K562 (cell line): ENCODE data around the gene PSD2. TPM values are rescaled to one million over a fixed set of nuclear protein-coding genes. Genes with fewer than 3 reads are reported as not detected.

Experiments used
- ATAC-seq: fragments of 200-7000 bp; cut with Tn5 transposase; 3 replicates; pipeline ENCODE4 v1.9.1; 2020; ENCODE audit warnings: moderate library complexity
- BruUV-seq: library from RNA; stranded (reverse); fragments of 400-500 nt; replicated peaks from 2 replicates; lab custom pipeline; 2021; lab: Mats Ljungman, UMichigan
- CTCF ChIA-PET: fragments of 300-600 bp; formaldehyde crosslinking; extraction: SDS; loops from one replicate; lab custom pipeline; 2021; ENCODE audit warnings: low intra/inter-chr PET ratio; lab: Yijun Ruan, JAX
- POLR2A ChIA-PET: fragments of 300-600, 350-650 bp; sonication (Branson Sonifier 250); formaldehyde crosslinking; extraction: SDS; loops from one replicate; lab custom pipeline; 2021; ENCODE audit warnings: antibody characterized with exemption, inconsistent platforms; lab: Yijun Ruan, JAX
- DNase-seq, 4 experiments: peaks; one replicate each; pipeline versions ENCODE4 v3.0.0 to v3.0.0-alpha.2; 2011 to 2018; ENCODE audit warnings: low spot score in 3 of 4, mixed read lengths in 3 of 4; ENCODE audit errors: extremely low read depth in 1 of 4
- FAIRE-seq: peaks from 2 replicates; lab custom pipeline; 2011; peaks lifted over from hg19 to GRCh38; lab: Jason Lieb, UNC
- H2AFZ ChIP-seq: 2 replicates; pipeline ENCODE4 v1.6.0; 2011; ENCODE audit warnings: low read depth, low read length, control low read depth, inconsistent platforms
- H3K27ac ChIP-seq: fragments of 200-600 bp; 3 replicates; pipeline ENCODE4 v1.8.0; 2011; ENCODE audit warnings: low read depth, mild to moderate bottlenecking, control low read depth, inconsistent platforms, low read length, moderate library complexity, mixed read lengths; ENCODE audit errors: extremely low read depth
- H3K27me3 ChIP-seq, 2 experiments: fragments of 300-600 bp in 1 of 2; 2 replicates in 1 of 2; 3 replicates in 1 of 2; pipeline versions ENCODE4 v1.6.0 to v1.8.0; 2011; ENCODE audit warnings: inconsistent platforms in 2 of 2, low read length in 2 of 2, mild to moderate bottlenecking in 1 of 2, mixed read lengths in 1 of 2, moderate library complexity in 1 of 2; ENCODE audit not compliant: control insufficient read depth in 2 of 2, insufficient read depth in 2 of 2
- H3K36me3 ChIP-seq: fragments of 300-600 bp; 3 replicates; pipeline ENCODE4 v1.8.0; 2011; ENCODE audit warnings: mild to moderate bottlenecking, low read length, inconsistent platforms; ENCODE audit not compliant: control insufficient read depth, insufficient read depth
- H3K4me1 ChIP-seq, 2 experiments: fragments of 200-600 bp in 1 of 2; replicated peaks in 1 of 2; 2 replicates in 1 of 2; 3 replicates in 1 of 2; pipeline versions ENCODE4 v1.5.1 to v1.8.0; 2011; ENCODE audit warnings: inconsistent platforms in 2 of 2, low read length in 2 of 2, mild to moderate bottlenecking in 1 of 2, mixed read lengths in 1 of 2, moderate library complexity in 1 of 2; ENCODE audit not compliant: control insufficient read depth in 2 of 2, insufficient read depth in 2 of 2
- H3K4me2 ChIP-seq: 2 replicates; pipeline ENCODE4 v1.6.1; 2011; ENCODE audit warnings: low read length, control low read depth, inconsistent platforms, mixed read lengths; ENCODE audit not compliant: insufficient read depth
- H3K4me3 ChIP-seq: fragments of 200-600 bp; sonication (generic), shearing (Covaris generic); 2 replicates; pipeline ENCODE4 v1.5.1; 2016; ENCODE audit warnings: control low read depth, inconsistent platforms
- H3K79me2 ChIP-seq: fragments of 200-600 bp; 3 replicates; pipeline ENCODE4 v1.8.0; 2011; ENCODE audit warnings: low read length, inconsistent platforms; ENCODE audit not compliant: control insufficient read depth, insufficient read depth
- H3K9ac ChIP-seq, 2 experiments: 2 replicates each; pipeline versions ENCODE4 v1.6.0 to v1.6.1; 2011; ENCODE audit warnings: low read depth in 2 of 2, low read length in 2 of 2, control low read depth in 1 of 2, inconsistent platforms in 1 of 2, mild to moderate bottlenecking in 1 of 2, mixed read lengths in 1 of 2; ENCODE audit not compliant: insufficient read depth in 1 of 2
- H3K9me1 ChIP-seq: one replicate; pipeline ENCODE4 v1.6.0; 2011; ENCODE audit warnings: inconsistent platforms, mild to moderate bottlenecking, low read length, moderate library complexity; ENCODE audit not compliant: control insufficient read depth, insufficient read depth
- H3K9me3 ChIP-seq: replicated peaks from 2 replicates; pipeline ENCODE4 v1.5.1; 2011; ENCODE audit warnings: low read depth, low read length, inconsistent platforms; ENCODE audit not compliant: control insufficient read depth, insufficient read depth
- H4K20me1 ChIP-seq: replicated peaks from 2 replicates; pipeline ENCODE4 v1.6.1; 2011; ENCODE audit warnings: low read length, inconsistent platforms, mixed read lengths; ENCODE audit not compliant: control insufficient read depth, insufficient read depth
- CBX2 ChIP-seq: fragments of 200-600 bp; sonication (generic); IDR thresholded peaks from one replicate; pipeline ENCODE4 v1.6.1; 2012; ENCODE audit warnings: mild to moderate bottlenecking, low read length, inconsistent platforms; ENCODE audit not compliant: insufficient read depth, poor library complexity, severe bottlenecking
- DIDO1 ChIP-seq: fragments of 450-650 bp; IDR thresholded peaks from 2 replicates; pipeline ENCODE4 v1.6.1; 2016; ENCODE audit warnings: low read depth, missing biosample characterization, missing genetic modification characterization
- ESRRB ChIP-seq: fragments of 250-450 bp; sonication (Bioruptor Pico); IDR thresholded peaks from 2 replicates; pipeline ENCODE4 v1.5.0; 2020; ENCODE audit warnings: mild to moderate bottlenecking, moderate library complexity, borderline replicate concordance
- FOS ChIP-seq: IDR thresholded peaks from 3 replicates; pipeline ENCODE4 v1.6.1; 2011; ENCODE audit not compliant: insufficient read length; ENCODE audit errors: extremely low read depth
- FOXJ2 ChIP-seq: fragments of 200-800 bp; sonication (Bioruptor generic); IDR thresholded peaks from 2 replicates; pipeline ENCODE4 v1.6.1; 2016; ENCODE audit warnings: missing genetic modification characterization, missing compliant biosample characterization
- GABPB1 ChIP-seq: sonication (generic); formaldehyde crosslinking; IDR thresholded peaks from 2 replicates; pipeline ENCODE4 v1.8.0; 2022; ENCODE audit warnings: mild to moderate bottlenecking, missing genetic modification reagents
- HOMEZ ChIP-seq: fragments of 250-450 bp; sonication (Bioruptor Pico); IDR thresholded peaks from 2 replicates; pipeline ENCODE4 v1.4.0; 2020; ENCODE audit warnings: mild to moderate bottlenecking, moderate library complexity
- IFI16 ChIP-seq: fragments of 250-450 bp; sonication (Bioruptor Pico); IDR thresholded peaks from 2 replicates; pipeline ENCODE4 v2.1.2; 2022; ENCODE audit warnings: mild to moderate bottlenecking, inconsistent platforms
- KLF1 ChIP-seq: fragments of 450-650 bp; IDR thresholded peaks from 2 replicates; pipeline ENCODE4 v1.6.1; 2016; ENCODE audit warnings: missing genetic modification characterization, missing compliant biosample characterization
- MYC ChIP-seq, 2 experiments: fragments of 250-450 bp in 1 of 2; sonication (Bioruptor Pico) in 1 of 2; IDR thresholded peaks; 2 replicates each; pipeline versions ENCODE4 v1.5.1 to v1.6.1; 2012 to 2021; ENCODE audit warnings: low read depth in 2 of 2, borderline replicate concordance in 1 of 2, improper control_type of control experiment in 1 of 2, low read length in 1 of 2, mild to moderate bottlenecking in 1 of 2, moderate library complexity in 1 of 2
- NR2C1 ChIP-seq, 2 experiments: fragments of 450-650 bp; IDR thresholded peaks; 2 replicates each; pipeline ENCODE4 v1.6.1; 2017; ENCODE audit warnings: mild to moderate bottlenecking in 2 of 2, antibody characterized with exemption in 1 of 2, inconsistent platforms in 1 of 2, missing compliant biosample characterization in 1 of 2, missing genetic modification characterization in 1 of 2
- RBBP5 ChIP-seq: fragments of 200-600 bp; sonication (generic); IDR thresholded peaks from 2 replicates; pipeline ENCODE4 v1.6.1; 2012; ENCODE audit warnings: borderline replicate concordance, mild to moderate bottlenecking, low read length, control low read depth, inconsistent platforms; ENCODE audit not compliant: insufficient read depth, poor library complexity, severe bottlenecking
- SMARCE1 ChIP-seq: fragments of 450-650 bp; IDR thresholded peaks from 2 replicates; pipeline ENCODE4 v1.7.1; 2016; ENCODE audit warnings: mild to moderate bottlenecking
- TAL1 ChIP-seq: fragments of 450-650 bp; IDR thresholded peaks from 2 replicates; pipeline ENCODE4 v1.6.1; 2016; ENCODE audit warnings: mild to moderate bottlenecking
- XRCC5 ChIP-seq: fragments of 200-400 bp; formaldehyde crosslinking; IDR thresholded peaks from 2 replicates; pipeline ENCODE4 v1.6.1; 2017; ENCODE audit warnings: low read depth, mild to moderate bottlenecking, low read length
- ZNF696 ChIP-seq: fragments of 250-450 bp; sonication (Bioruptor Pico); conservative IDR thresholded peaks from 2 replicates; pipeline ENCODE4 v1.4.0; 2020; ENCODE audit warnings: mild to moderate bottlenecking, moderate library complexity
- WGBS: fragments of 100-300 bp; shearing (Covaris generic); methylation state at CpG from one replicate; pipeline ENCODE4 v1.1.6; 2016; ENCODE audit warnings: low coverage, mixed read lengths; ENCODE audit not compliant: insufficient coverage; ENCODE audit errors: missing lambda C conversion rate; 5-methylcytosine and 5-hydroxymethylcytosine counted together
- in situ Hi-C: fragments of 300-500 bp; cut with MboI; formaldehyde crosslinking; loops from 4 replicates; pipeline ENCODE4 v1.15.0; 2018; ENCODE audit warnings: inconsistent platforms, mixed read lengths
- intact Hi-C: fragments of 100-400 bp; cut with micrococcal nuclease; formaldehyde crosslinking; loops from 2 replicates; pipeline ENCODE4 v1.14.2; 2022
- polyA plus RNA-seq, 8 experiments: library from polyadenylated mRNA; depleted of rRNA in 4 of 8; stranded (reverse) in 5 of 8; unstranded in 3 of 8; fragments of >200 nt; fragmentation: Nextera tagmentation in 2 of 8; fragmentation: Illumina TruSeq in 1 of 8; extraction: Ambion mirVana in 2 of 8; extraction: Trizol in 1 of 8; gene quantifications; 2 replicates each; pipeline versions ENCODE4 v1.2.1 to v1.2.3, GENCODE V29; 2011 to 2014; ENCODE audit warnings: inconsistent platforms in 1 of 8, missing spikeins in 1 of 8
- total RNA-seq, 7 experiments: library from RNA; depleted of rRNA in 6 of 7; stranded (reverse); fragments of >200 nt in 6 of 7; fragmentation: Illumina TruSeq in 2 of 7; extraction: Trizol in 2 of 7; gene quantifications; 2 replicates each; pipeline versions ENCODE4 v1.2.1 to v1.2.3, GENCODE V29; 2011 to 2021; ENCODE audit warnings: low replicate concordance in 1 of 7

Gene PSD2
- total and polyA plus RNA-seq, 9 of the 15 experiments (the other 6 are each of a cell fraction or from before 2014, with no cell fraction given), result 0.01 to 0.09 (median 0.04) TPM; not detected in 4

GRCh38 chr5:139882961-139883539 lies 87.4 kb downstream of the PSD2 start (continued):
- TF ChIP-seq ZNF696 (CRISPR knock-in tag) (no peak), SMARCE1 (no peak), GABPB1 (CRISPR knock-in tag) (no peak), RBBP5 (no peak)

- H3K9me3 ChIP-seq, result no peaks in the 10 kb centered on the region
- ATAC-seq, result no peak
- no peaks in the 10 kb centered on the region for H3K36me3 ChIP-seq
- ChIA-PET CTCF (no interaction called here), POLR2A (interaction anchor here (1.4 kb wide), 1 partner anchor 10 kb away, joined by 3 read pairs; no protein-coding TSS in a partner anchor)
- no peak overlapping the region for H3K27ac ChIP-seq
- no peaks in the 10 kb centered on the region for H4K20me1 ChIP-seq
- in situ Hi-C loops, result no loop called here
- no peak overlapping the region for H3K4me3 ChIP-seq
- BruUV-seq, result no TSS peak
- H3K4me2 ChIP-seq, result no peak overlapping the region
- peaks cover 4 to 46% of the 10 kb centered on the region in 2 experiments; a peak in 2 of 5 replicates for H3K27me3 ChIP-seq
- intact Hi-C loops, result no loop called here
- H3K4me1 ChIP-seq, result peaks cover 3 to 12% of the 10 kb centered on the region in 2 experiments
- no peaks in the 10 kb centered on the region for H3K9me1 ChIP-seq
- no peaks in the 10 kb centered on the region for H3K79me2 ChIP-seq
- 6% methylated on average over 3 of the region's 3 CpGs for WGBS
- no peak overlapping the region for H3K9ac ChIP-seq
- no peak overlapping the region for H2AFZ ChIP-seq
- DNase-seq, result no peak
- no peak for FAIRE-seq
- TF ChIP-seq KLF1 (tag) (no peak), IFI16 (no peak), XRCC5 (no peak), FOS (no peak), MYC (IDR thresholded peaks at IDR 0.05; ENCODE audit: low read depth, low read length) (no peak), MYC (CRISPR knock-in tag; IDR thresholded peaks at IDR 0.05; ENCODE audit: borderline replicate concordance, low read depth) (no peak), FOXJ2 (no peak), NR2C1 (IDR thresholded peaks at IDR 0.05) (no peak), NR2C1 (tag; IDR thresholded peaks at IDR 0.05) (no peak), CBX2 (no peak), DIDO1 (tag) (no peak), HOMEZ (CRISPR knock-in tag) (no peak), TAL1 (no peak), ESRRB (CRISPR knock-in tag) (no peak)
These were observed 88.5 kb downstream of the PSD2 start for GRCh38 chr5:139884144-139884543.
